Measurements from ENCODE around the gene BTK. TPM values are rescaled to one million over a fixed set of nuclear protein-coding genes. Genes with fewer than 3 reads are reported as not detected.

Gene BTK
- total and polyA plus RNA-seq, 8 donors, result 0.43 to 5.6 (median 0.97) TPM

DNA sequence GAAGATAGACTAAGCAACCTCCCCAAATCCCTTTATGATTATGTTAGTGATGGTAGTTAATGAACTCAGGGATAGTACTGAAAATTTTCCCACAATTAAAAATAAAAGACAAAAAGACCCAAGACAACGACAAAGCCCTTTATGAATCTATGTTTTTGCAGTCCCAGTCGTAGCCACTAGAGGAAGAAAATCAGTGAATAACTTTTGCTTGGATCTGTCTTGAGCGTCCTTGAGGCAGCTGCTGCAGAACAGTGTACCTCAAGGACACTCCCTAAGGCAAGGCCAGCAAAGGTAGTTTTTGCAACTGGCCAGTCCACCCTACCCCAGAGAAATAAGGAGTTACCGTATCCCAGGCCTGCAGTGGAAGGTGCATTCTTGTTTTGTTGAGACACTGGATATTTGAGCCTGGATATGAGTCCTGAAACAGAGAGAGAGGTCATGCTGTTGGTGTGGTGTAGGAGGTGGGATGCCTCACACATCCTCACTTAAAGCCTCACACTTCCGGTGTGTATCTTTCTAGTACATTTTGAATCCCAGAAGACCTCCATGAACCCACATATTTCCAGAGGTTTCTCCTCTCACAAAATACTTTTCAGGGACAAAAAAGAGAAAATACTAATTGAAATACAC lies 28.7 kb downstream of the BTK start:
- intact Hi-C loops (cut with DNase I), result no loop called here
- WGBS, 2 donors, result 26 to 32% methylated on average over 5 of the region's 5 CpGs
- no peaks in the 10 kb centered on the region for H3K36me3 ChIP-seq
- FAIRE-seq, result no peak
- H3K4me3 ChIP-seq, result no peak overlapping the region
- no peak overlapping the region for H3K27ac ChIP-seq
- H3K4me1 ChIP-seq, result no peaks in the 10 kb centered on the region
- peak in 3 of 6 donors; percentile 8 to 17 (median 11) for DNase-seq
- no peaks in the 10 kb centered on the region for H3K9me3 ChIP-seq
- H3K27me3 ChIP-seq, result peaks cover 0 to 18% (median 0%) of the 10 kb centered on the region in 4 donors
- TF ChIP-seq, protein P1, sequence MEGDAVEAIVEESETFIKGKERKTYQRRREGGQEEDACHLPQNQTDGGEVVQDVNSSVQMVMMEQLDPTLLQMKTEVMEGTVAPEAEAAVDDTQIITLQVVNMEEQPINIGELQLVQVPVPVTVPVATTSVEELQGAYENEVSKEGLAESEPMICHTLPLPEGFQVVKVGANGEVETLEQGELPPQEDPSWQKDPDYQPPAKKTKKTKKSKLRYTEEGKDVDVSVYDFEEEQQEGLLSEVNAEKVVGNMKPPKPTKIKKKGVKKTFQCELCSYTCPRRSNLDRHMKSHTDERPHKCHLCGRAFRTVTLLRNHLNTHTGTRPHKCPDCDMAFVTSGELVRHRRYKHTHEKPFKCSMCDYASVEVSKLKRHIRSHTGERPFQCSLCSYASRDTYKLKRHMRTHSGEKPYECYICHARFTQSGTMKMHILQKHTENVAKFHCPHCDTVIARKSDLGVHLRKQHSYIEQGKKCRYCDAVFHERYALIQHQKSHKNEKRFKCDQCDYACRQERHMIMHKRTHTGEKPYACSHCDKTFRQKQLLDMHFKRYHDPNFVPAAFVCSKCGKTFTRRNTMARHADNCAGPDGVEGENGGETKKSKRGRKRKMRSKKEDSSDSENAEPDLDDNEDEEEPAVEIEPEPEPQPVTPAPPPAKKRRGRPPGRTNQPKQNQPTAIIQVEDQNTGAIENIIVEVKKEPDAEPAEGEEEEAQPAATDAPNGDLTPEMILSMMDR (IDR thresholded peaks at IDR 0.05), result peak in 2 of 4 donors; percentile 19 to 34
- ATAC-seq, result peak in 3 of 4 donors; percentile 38 to 84 (median 83)

DNA sequence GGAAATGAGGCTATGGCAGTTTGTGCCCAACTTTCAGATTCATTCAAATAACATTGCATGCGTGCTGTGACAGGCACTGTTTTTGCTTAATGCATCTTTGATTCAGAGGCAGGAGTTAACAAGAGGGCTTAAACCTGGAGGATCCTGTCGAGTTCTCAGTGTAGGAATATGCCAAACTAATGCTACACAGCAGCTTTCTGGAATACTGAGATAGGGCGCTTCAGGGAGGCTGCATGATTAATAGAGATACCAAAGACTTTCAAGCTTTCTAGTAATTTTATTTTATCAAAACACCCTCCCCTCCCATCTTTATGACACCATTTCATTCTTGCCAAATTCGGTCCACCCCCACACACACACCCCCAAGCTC lies 36.8 kb downstream of the BTK start:
- Histone ChIP-seq H3K4me1 (no peaks in the 10 kb centered on the region), H3K4me3 (peak overlapping the region in 3 of 4 donors; percentile 42 to 61 (median 60)), H3K9me3 (no peaks in the 10 kb centered on the region), H3K27ac (peak overlapping the region in 1 of 4 donors; percentile 64), H3K27me3 (peaks cover 0 to 12% (median 0%) of the 10 kb centered on the region in 4 donors), H3K36me3 (no peaks in the 10 kb centered on the region)
- intact Hi-C loops (cut with DNase I), result no loop called here
- no peak for FAIRE-seq
- WGBS, 2 donors, result 20 to 37% methylated on average over 4 of the region's 4 CpGs
- TF ChIP-seq, protein P1 (IDR thresholded peaks at IDR 0.05), result no peak
- no peak for DNase-seq
- no peak for ATAC-seq

DNA sequence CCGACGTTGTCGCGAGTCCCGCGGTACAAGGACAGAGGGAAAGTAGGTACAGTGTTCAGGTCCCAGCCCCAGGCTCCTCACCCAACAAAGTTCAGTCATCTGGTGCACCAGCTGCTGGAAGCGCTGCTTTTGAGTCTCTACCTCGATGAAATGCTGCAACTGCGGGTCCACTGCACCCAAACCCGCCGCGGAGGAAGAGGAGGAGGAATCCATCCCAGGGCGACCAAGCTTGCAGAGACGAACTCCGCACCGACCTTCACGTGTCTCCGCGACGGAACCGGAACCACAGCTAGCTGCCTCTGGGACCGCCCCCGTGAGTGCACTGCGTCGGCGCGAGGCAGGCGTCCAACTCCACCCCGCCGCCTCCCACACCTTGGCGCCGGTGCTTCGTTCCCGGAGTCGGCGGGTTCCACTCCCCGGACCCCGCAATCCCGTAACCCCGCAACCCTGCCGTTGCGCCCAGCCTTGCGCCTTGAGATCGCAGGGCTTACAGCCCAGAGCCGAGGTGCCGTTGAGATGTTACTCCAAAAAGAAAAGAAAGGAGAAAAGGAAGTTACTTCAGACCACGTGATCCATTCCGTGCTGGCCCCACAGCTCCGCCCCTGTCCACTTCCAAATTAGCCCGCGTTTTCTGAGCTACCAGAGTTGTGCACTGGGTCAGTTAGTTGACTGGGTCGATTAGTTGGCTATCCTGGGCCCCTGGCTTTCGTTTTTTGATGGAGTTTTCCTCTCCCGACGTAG lies 37.4 kb downstream of the BTK start, which contains the start of gene TIMM8A:
Gene TIMM8A, minus strand, starts transcription at position 291 of the 741 bp plus-strand sequence. Its CDS starts 78 bp downstream, at position 213.
- no peak for FAIRE-seq
- intact Hi-C loops (cut with DNase I), result no loop called here
- Histone ChIP-seq H3K36me3 (no peaks in the 10 kb centered on the region), H3K4me1 (no peaks in the 10 kb centered on the region), H3K27ac (peak within 1 kb of the TSS; percentile 25 to 83 (median 70)), H3K9me3 (no peaks in the 10 kb centered on the region), H3K4me3 (peak within 1 kb of the TSS; percentile 42 to 61 (median 54)), H3K27me3 (peaks cover 0 to 10% (median 0%) of the 10 kb centered on the region in 4 donors)
- WGBS, 2 donors, result 1 to 32% methylated on average over 55 of the region's 55 CpGs
- ATAC-seq, result peak; percentile 99
- peak; percentile 71 to 88 (median 76) for DNase-seq
- TF ChIP-seq, protein P1 (IDR thresholded peaks at IDR 0.05), result no peak

DNA sequence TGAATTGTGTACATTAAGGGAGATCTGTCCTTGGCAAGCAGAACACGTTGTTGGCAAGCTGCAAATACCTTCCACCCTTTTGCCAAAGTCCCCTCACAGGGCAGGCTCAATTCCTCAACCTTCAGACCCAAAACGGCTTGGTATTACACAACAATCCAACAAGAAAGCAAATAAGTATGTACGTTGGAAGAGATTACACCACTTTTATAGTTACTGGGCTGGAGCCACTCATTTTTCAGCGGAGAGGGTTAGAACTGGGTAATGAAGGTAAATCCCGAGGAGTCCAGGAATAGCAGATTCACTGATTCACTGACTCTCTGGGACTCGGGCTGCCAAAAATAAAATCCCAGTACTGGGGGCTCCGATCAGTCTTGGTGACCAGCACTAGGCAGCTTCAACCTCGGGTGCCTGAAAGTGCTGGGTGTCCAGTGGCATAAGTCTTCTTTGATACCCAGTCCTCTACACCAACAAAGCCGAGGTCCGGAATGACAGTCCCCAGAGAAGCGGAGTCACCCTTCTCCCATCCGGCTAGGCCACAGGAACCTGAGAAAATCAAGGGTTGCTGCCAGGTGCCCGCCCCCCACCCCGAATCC lies 38.0 kb downstream of the BTK start:
- Histone ChIP-seq H3K4me3 (peak overlapping the region; percentile 42 to 61 (median 54)), H3K27me3 (peaks cover 0 to 7% (median 0%) of the 10 kb centered on the region in 4 donors), H3K4me1 (no peaks in the 10 kb centered on the region), H3K27ac (peak overlapping the region in 1 of 4 donors; percentile 64), H3K9me3 (no peaks in the 10 kb centered on the region), H3K36me3 (no peaks in the 10 kb centered on the region)
- ATAC-seq, result peak; percentile 9 to 39 (median 24)
- 1 to 25% methylated on average over 14 of the region's 14 CpGs for WGBS, 2 donors
- TF ChIP-seq, protein P1 (IDR thresholded peaks at IDR 0.05), result no peak
- no peak for FAIRE-seq
- intact Hi-C loops (cut with DNase I), result no loop called here
- peak in 1 of 6 donors; percentile 11 for DNase-seq
